Measurements from ENCODE around the gene FKBP8.
A peak's percentile ranks its signal among the peaks of the same experiment; 100 is the strongest.
"Not testable (repeated sequence)": the region's sequence is repeated elsewhere in the genome, so short reads cannot be mapped to it uniquely, and the experiment has no call there.

The FKBP8 gene

GRCh38 chr19:18542941-18543813 is at the start of gene FKBP8:
TSS of gene FKBP8 (minus strand) at chr19:18543573. CDS start at chr19:18541970, 1,603 bp downstream.
- DNase-seq, result peak; percentile 70

DNA sequence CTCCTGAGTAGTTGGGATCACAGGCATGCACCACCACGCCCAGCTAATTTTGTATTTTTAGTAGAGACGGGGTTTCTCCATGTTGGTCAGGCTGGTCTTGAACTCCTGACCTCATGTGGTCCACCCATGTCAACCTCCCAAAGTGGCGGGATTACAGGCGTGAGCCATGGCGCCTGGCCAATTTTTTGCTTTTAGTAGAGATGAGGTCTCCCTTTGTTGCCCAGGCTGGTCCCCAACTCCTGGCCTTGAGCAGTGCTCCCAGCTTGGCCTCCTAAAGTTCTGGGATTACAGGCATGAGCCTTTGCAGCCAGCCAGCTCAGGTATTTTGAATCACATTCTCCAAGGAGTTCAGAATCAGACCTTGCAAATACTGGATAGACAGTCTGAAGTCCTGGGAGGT is 49.4 kb upstream of the FKBP8 start:
- not testable (repeated sequence) for DNase-seq

DNA sequence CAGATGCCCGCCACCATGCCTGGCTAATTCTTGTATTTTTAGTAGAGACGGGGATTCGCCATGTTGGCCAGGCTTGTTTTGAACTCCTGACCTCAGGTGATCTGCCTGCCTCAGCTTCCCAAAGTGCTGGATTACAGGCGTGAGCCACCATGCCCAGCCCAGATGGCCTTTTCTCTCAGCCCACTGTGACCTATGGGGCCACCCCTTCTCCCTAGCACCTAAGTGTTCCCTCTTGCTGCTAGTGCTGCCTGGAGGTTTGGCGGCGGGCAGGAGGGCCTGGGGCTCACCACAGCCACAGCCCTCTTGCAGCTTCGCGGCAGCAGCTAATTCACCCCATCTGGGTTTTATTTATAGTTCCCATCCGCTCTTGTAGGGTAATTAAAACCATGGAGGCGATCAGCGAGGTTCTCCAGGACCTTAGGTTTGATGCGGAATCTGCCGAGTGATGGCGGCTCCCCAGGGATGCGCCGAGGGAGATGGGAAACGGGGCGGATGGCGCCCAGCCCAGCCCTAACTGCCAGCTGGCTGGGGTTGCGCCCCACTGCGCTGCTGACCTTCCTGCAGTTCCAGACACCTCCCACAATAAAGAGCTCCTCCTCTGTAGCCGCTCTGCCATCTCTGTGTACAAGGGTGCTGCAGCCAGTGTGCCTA is 48.5 kb upstream of the FKBP8 start:
- DNase-seq, result no peak

- peak; percentile 98 for DNase-seq
Observed at GRCh38 chr19:18590273-18591272, 47.2 kb upstream of the FKBP8 start.

- DNase-seq, result peak; percentile 84
Observed at GRCh38 chr19:18589380-18590272, 46.3 kb upstream of the FKBP8 start.

DNA sequence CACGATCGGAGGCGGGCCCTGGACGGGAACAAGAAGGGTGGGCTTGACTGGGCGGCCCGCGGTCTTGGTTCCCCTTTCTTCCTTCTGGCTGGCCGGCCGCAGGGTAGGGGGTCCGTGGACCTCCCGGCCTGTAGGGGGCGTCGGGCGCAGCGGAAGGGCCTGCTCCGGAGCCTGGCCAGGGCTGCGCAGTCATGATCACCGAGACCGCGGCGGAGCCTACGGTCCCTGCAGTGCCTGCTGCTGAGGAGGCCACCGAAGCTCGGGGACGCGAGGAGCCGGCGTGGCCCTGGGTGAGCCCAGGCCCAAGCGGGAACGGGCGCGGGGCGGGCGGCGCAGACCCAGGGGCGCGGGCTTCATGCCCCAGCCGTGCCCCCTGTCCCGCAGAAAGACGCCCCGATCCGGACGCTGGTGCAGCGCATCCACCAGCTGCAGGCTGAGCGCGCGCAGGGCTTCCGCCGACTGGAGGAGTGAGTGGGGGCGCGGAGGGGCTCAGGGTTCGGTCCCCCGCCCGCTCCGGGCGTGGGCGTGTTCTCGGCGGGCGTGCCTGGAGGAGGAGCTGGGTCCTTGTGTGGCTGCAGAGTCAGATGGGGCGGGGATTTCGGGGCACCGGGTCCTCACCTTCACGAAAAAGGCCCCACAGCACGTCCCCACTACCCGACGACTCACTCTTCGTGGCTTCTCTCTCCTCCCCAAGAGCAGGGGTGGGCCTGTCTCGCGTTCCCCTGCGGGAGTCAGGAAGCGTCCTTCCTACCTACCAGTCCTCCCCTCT is 45.4 kb upstream of the FKBP8 start, which contains the start of gene REX1BD:
REX1BD (plus strand) TSS at position 188 of the 769 bp plus-strand sequence; CDS start at position 192, 4 bp downstream.
- peak; percentile 76 for DNase-seq

- peak; percentile 76 for DNase-seq
Observed at GRCh38 chr19:18587962-18588610, 44.7 kb upstream of the FKBP8 start.

GRCh38 chr19:18587561-18587960 is 44.2 kb upstream of the FKBP8 start:
- no peak for DNase-seq

DNA sequence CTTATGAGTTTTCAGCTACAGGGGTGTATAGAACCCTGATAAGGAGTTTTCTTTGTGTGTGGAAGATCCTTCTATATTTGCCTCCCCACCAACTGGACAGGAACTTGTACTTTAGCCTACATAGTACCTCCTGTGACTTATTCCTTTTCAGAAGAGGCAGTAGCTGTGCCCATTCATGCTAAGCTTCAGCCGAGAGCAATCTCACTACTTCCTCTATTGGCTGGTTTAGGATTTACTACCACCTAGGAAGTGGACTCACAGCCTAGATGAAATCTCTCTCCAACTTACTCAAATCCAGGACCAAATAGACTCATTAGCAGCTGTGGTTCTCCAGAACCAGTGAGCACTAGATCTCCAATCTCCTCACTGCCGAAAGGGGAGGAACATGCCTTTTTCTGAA is 42.9 kb upstream of the FKBP8 start:
- no peak for DNase-seq

DNA sequence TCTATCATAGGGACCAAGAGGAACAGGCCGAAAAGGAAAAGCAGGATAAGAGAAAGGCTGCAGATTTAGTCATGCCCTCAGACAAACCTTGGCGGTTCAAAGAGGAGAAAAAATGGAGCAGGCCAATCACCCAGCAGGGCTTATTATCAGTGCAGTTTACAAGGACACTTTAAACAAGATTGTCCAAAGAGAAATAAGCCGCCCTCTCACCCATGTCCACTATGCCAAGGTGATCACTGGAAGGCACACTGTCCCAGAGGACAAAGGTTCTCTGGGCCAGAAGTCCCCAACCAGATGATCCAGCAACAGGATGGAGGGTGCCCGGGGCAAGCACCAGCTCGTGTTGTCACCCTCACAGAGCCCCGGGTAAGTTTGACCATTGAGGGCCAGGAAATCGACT is 36.9 kb upstream of the FKBP8 start:
- no peak for DNase-seq

DNA sequence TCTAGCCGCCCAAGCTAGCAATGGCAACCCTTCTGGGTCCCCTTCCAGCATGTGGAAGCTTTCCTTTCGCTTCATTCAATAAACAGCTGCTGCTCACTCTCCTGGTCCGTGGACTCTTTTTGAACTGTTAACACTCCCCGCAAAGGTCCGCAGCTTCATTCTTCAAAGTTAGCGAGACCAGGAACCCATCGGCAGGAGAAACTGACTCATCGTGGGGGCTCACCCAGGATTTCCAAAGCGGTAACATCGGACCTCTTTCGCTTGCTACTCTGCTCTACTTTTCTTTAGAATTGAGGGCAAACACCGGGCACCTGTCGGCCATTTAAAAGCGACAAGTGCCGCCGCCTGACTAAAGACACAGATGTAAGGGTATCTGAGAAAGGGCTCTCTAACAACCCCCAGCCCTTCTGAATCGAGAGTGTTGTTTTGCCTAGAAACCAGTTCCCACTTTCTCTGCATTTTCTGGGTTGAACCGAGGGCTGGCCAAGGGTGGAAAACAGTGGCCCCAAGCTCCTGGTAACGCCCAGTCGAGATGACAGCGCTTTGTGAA is 34.1 kb upstream of the FKBP8 start:
- no peak for DNase-seq

DNA sequence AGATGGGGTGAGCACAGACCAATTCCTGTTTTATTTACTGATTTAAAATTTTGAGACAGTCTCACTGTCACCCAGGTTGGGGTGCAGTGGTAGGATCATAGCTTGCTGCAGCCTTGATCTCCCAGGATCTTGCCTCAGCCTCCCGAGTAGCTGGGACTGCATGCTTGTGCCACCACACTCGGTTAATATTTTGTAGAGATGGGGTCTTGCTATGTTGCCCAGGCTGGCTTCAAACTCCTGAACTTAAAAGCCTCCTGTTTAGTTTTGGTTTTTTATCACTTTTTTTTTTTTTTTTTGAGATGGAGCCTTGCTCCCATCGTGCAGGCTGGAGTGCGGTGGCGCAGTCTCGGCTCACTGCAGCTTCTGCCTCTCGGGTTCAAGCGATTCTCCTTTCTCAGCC is 33.0 kb upstream of the FKBP8 start:
- DNase-seq, result no peak

DNA sequence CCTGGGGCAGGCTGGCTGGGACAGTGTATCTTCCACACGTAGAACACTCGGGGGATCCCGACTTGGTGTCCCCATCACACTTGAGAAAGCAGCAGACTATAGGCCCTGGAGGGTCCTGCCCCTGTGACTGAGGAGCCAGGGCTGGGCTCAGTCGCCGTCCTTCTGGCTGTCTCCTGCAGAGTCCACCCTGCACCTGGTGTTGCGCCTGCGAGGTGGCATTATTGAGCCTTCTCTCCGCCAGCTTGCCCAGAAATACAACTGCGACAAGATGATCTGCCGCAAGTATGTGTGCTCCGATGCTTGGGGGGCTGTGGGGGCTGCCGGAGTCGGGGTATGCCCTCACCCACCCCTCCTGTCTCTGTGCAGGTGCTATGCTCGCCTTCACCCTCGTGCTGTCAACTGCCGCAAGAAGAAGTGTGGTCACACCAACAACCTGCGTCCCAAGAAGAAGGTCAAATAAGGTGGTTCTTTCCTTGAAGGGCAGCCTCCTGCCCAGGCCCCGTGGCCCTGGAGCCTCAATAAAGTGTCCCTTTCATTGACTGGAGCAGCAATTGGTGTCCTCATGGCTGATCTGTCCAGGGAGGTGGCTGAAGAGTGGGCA is 31.4 kb upstream of the FKBP8 start:
- DNase-seq, result no peak

DNA sequence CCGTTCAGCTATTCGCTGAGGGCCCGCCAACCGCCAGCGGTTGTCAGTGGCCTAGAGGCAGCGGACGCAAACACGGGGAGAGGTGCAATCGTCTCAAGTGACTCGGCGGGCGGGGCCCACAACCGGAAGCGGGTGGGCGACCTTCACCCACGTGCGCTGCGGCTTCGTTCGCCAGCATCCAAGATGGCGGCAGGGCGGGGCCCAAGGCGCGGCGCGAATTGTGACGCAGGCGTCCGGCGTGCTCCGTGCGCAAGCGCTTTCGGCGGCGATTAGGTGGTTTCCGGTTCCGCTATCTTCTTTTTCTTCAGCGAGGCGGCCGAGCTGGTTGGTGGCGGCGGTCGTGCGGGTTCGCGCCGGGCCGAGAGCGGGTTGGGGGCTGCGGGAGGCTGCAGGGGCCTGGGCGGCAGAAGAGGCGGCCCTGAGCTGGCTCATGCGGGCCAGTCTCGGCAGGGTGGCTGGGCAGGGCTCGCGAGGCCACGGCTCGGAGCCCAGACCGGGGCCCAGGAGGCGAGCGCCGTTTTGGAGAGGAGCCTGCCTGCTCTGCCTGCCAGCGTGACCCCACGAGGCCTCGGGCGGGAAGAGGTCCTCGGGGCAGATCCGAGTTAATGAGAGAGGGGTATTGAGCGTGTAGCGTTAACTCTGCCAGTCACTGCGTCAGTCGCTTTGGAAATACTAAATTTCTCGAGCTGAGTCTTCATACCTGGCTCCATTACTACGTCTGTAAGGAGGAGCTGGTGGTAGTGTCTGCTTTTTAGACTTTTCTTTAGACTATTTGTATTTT is 28.4 kb upstream of the FKBP8 start, which contains the start of gene UBA52:
UBA52 (plus strand) TSS at position 294 of the 781 bp plus-strand sequence. CDS start 1,444 bp downstream, outside the sequence.
- peak; percentile 99 for DNase-seq

DNA sequence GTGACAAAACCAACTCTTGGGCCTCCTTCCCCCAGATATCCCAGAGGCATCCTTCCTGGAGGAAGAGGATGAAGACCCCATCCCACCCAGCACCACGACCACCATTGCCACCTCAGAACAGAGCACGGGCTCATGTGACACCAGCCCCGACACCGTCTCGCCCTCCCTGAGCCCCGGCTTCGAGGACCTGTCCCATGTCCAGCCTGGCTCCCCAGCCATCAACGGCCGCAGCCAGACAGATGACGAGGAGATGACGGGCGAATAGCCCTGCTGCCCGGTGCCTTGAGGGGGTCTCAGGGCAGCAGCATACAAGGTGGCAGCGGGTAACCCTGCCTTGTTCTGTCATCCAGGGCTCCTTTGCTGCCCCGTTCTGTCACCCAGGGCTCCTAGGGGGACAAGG is 25.0 kb upstream of the FKBP8 start:
- no peak for DNase-seq

GRCh38 chr19:18566953-18567352 is 23.6 kb upstream of the FKBP8 start:
- no peak for DNase-seq

DNA sequence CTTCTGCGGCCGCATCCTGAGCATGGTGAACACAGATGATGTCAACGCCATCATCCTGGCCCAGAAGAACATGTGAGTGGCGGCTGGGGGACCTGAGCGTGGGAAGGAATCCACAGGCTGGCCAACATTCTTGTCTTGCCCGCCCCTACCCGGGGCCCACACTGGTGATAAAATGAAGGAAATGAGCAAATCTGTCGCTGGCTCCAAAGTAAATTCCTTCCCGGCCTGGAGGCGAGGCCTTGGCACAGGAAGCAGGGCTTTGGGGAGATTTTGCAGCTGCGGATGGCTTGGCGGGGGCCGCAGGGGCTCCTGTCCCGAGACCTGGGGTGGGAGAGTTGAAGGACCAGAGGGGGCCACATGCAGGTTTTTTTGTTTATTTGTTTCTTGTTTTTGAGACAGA is 18.7 kb upstream of the FKBP8 start:
- DNase-seq, result no peak

GRCh38 chr19:18559685-18560084 is 16.3 kb upstream of the FKBP8 start:
- no peak for DNase-seq

- no peak for DNase-seq
Observed at GRCh38 chr19:18558604-18559003, 15.2 kb upstream of the FKBP8 start.
